ENCODE data around the gene KLHL29.

Gene KLHL29

DNA sequence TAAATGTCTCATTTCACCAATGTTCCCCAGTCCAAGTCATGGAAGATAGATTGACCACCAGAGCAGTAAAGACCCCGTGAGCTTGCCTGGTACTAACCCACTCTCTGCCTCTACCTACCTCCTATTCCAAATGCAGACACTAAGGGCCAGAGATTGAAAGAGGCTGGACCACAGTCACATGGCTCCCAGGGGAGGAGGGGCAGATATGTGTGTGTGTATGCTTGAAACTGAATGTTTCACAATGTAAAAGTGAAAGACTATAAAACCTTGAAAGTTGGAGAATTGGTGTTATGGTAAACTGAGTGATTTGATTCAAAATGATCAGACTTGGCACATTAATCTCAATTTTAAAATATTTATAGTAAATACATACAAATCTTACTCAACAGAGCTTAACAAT is 21.7 kb upstream of the KLHL29 start:
- H3K4me3 ChIP-seq (ENCODE audit: low read depth, low read length), result no peak overlapping the region
- DNase-seq (ENCODE audit: low read depth), result no peak

DNA sequence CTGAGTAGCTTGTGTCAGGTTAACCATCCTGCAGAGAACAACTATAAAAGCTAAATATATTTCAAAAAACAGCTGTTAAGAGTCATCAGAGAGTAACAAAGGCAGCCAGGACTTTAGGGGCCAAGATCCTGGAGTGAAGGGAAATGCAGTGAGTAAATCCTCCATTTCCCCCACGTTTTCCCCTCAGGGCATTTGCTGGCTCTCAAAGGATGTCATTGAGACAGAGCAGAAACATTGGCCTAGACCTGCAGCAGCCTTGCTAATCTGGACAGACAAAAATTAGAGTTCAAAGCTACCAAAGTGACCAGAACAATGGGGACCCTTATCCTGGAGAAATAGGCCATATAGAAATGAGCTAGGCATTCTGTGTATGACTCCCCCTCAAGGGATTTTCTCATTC is 21.1 kb upstream of the KLHL29 start:
- H3K4me3 ChIP-seq (ENCODE audit: low read depth, low read length), result no peak overlapping the region
- TF ChIP-seq, protein P1, sequence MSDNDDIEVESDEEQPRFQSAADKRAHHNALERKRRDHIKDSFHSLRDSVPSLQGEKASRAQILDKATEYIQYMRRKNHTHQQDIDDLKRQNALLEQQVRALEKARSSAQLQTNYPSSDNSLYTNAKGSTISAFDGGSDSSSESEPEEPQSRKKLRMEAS (IDR thresholded peaks at IDR 0.05; ENCODE audit: low read depth, low read length), result no peak
- TF ChIP-seq, protein P2, sequence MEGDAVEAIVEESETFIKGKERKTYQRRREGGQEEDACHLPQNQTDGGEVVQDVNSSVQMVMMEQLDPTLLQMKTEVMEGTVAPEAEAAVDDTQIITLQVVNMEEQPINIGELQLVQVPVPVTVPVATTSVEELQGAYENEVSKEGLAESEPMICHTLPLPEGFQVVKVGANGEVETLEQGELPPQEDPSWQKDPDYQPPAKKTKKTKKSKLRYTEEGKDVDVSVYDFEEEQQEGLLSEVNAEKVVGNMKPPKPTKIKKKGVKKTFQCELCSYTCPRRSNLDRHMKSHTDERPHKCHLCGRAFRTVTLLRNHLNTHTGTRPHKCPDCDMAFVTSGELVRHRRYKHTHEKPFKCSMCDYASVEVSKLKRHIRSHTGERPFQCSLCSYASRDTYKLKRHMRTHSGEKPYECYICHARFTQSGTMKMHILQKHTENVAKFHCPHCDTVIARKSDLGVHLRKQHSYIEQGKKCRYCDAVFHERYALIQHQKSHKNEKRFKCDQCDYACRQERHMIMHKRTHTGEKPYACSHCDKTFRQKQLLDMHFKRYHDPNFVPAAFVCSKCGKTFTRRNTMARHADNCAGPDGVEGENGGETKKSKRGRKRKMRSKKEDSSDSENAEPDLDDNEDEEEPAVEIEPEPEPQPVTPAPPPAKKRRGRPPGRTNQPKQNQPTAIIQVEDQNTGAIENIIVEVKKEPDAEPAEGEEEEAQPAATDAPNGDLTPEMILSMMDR (IDR thresholded peaks at IDR 0.05; ENCODE audit: low read depth, low read length), result no peak
- no peak for TF ChIP-seq MYC (IDR thresholded peaks at IDR 0.05; ENCODE audit: low read depth, low read length)
- no peak for TF ChIP-seq POLR2A (IDR thresholded peaks at IDR 0.05; ENCODE audit: extremely low read depth, insufficient read length)
- no peak for DNase-seq (ENCODE audit: low read depth)

More for the DNA sequence above, 21.7 kb upstream of the KLHL29 start:
- TF ChIP-seq, protein P2 (IDR thresholded peaks at IDR 0.05; ENCODE audit: low read depth, low read length), result no peak
- TF ChIP-seq POLR2A (IDR thresholded peaks at IDR 0.05; ENCODE audit: extremely low read depth, insufficient read length) (no peak), MYC (IDR thresholded peaks at IDR 0.05; ENCODE audit: low read depth, low read length) (no peak)
- TF ChIP-seq, protein P1 (IDR thresholded peaks at IDR 0.05; ENCODE audit: low read depth, low read length), result no peak

DNA sequence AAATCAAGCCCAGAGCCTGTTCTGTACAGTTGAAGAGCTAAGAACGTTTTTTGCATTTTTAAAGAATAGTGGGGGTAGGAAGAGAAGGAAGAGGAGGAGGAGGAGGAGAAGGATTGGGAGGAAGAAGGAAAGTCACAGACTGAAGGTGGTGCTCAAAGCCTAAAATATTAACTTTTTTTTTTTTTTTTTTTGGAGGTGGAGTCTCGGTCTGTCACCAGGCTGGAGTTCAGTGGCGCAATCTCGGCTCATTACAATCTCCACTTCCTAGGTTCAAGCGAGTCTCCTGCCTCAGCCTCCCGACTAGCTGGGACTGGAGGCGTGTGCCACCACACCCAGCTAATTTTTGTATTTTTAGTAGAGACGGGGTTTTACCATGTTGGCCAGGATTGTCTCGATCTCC is 18.3 kb upstream of the KLHL29 start:
- TF ChIP-seq MYC (IDR thresholded peaks at IDR 0.05; ENCODE audit: low read depth, low read length) (no peak), POLR2A (IDR thresholded peaks at IDR 0.05; ENCODE audit: extremely low read depth, insufficient read length) (no peak)
- TF ChIP-seq, protein P2 (IDR thresholded peaks at IDR 0.05; ENCODE audit: low read depth, low read length), result no peak
- TF ChIP-seq, protein P1 (IDR thresholded peaks at IDR 0.05; ENCODE audit: low read depth, low read length), result no peak
- peak; percentile 27 for DNase-seq (ENCODE audit: low read depth)
- H3K4me3 ChIP-seq (ENCODE audit: low read depth, low read length), result no peak overlapping the region

DNA sequence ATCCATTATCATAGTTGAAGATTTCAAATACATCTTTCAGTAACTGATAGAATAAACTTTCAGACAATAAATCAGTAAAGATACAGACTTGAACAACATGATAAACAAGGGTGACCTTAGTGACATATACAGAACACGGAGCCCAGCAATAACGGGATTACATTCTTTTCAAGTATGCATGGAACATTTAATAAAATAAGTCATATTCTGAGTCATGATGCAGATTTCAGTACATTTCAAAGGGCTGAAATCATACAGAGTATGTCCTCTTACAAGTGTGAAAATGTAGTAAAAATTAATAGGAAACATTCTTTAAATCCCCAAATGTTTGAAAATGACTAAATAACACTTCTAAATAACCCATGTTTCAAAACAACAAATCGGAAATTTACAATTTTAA is 17.2 kb upstream of the KLHL29 start:
- TF ChIP-seq, protein P2 (IDR thresholded peaks at IDR 0.05; ENCODE audit: low read depth, low read length), result no peak
- TF ChIP-seq POLR2A (IDR thresholded peaks at IDR 0.05; ENCODE audit: extremely low read depth, insufficient read length) (no peak), MYC (IDR thresholded peaks at IDR 0.05; ENCODE audit: low read depth, low read length) (no peak)
- no peak overlapping the region for H3K4me3 ChIP-seq (ENCODE audit: low read depth, low read length)
- no peak for DNase-seq (ENCODE audit: low read depth)

DNA sequence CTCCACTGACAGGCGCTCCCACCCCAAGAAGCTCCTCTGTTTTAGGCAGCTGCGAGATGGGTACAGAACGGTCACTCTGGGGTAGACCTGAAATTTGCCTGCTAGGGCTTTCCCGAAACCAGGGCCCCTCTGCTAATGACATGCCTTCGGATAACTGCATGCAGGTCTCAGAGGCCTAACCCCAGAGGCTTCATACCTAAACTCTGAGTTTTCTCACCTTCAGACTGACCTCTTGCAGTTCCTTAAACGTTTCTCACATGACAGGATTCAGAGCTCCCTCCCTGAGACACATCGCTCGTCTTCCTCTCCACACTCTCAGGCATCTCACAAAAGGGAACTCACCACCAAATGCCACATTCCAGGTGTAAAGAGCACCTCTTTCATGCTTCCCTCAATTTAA is 11.3 kb upstream of the KLHL29 start:
- no peak overlapping the region for H3K4me3 ChIP-seq (ENCODE audit: low read depth, low read length)
- TF ChIP-seq, protein P1 (IDR thresholded peaks at IDR 0.05; ENCODE audit: low read depth, low read length), result no peak
- no peak for TF ChIP-seq POLR2A (IDR thresholded peaks at IDR 0.05; ENCODE audit: extremely low read depth, insufficient read length)
- TF ChIP-seq MYC (IDR thresholded peaks at IDR 0.05; ENCODE audit: low read depth, low read length), result no peak
- TF ChIP-seq, protein P2 (IDR thresholded peaks at IDR 0.05; ENCODE audit: low read depth, low read length), result no peak
- DNase-seq (ENCODE audit: low read depth), result no peak

DNA sequence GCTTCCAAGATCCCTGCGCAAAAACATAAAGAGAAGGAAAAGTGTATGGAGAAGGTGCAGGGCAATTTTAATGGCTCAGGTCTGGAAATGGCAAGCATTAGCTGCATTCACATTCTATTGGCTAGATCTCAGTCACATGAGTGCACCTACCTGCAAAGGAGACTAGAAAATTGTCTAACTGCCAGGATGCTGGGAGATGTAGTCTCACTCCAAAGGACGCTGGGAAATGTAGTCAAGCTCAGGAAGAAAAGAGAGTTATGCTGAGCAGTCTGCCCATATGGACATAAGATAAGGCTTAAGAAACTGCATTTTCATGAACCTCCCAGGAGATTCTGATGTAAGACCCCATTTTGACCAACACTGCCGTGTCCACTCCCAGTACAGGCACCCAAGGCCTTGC is 9.5 kb upstream of the KLHL29 start:
- H3K4me3 ChIP-seq (ENCODE audit: low read depth, low read length), result no peak overlapping the region
- no peak for TF ChIP-seq MYC (IDR thresholded peaks at IDR 0.05; ENCODE audit: low read depth, low read length)
- TF ChIP-seq, protein P1 (IDR thresholded peaks at IDR 0.05; ENCODE audit: low read depth, low read length), result no peak
- no peak for TF ChIP-seq POLR2A (IDR thresholded peaks at IDR 0.05; ENCODE audit: extremely low read depth, insufficient read length)
- peak; percentile 28 for DNase-seq (ENCODE audit: low read depth)

Measured in NB4 (cell line).